HAP-1 (cell line): ENCODE measurements around the gene MUC4.

Source experiments
- DNase-seq, 2 experiments: peaks; one replicate each; pipeline ENCODE4 v3.0.0-alpha.2; 2016 to 2020; ENCODE audit warnings: low spot score in 2 of 2
- H3K27me3 ChIP-seq: fragments of 250-450 bp; sonication (Bioruptor Pico); 2 replicates; pipeline ENCODE4 v1.5.1; 2020; ENCODE audit warnings: low read depth, mild to moderate bottlenecking, moderate library complexity
- H3K36me3 ChIP-seq: fragments of 250-450 bp; sonication (Bioruptor Pico); replicated peaks from 2 replicates; pipeline ENCODE4 v1.5.1; 2020; ENCODE audit warnings: mild to moderate bottlenecking
- H3K4me1 ChIP-seq: fragments of 250-450 bp; sonication (Bioruptor Pico); 2 replicates; pipeline ENCODE4 v1.5.1; 2020; ENCODE audit warnings: mild to moderate bottlenecking
- H3K4me3 ChIP-seq: fragments of 250-450 bp; sonication (Bioruptor Pico); 2 replicates; pipeline ENCODE4 v1.5.1; 2020; ENCODE audit warnings: mild to moderate bottlenecking, moderate library complexity
- H3K9me3 ChIP-seq: fragments of 250-450 bp; sonication (Bioruptor Pico); 2 replicates; pipeline ENCODE4 v1.5.1; 2020; ENCODE audit warnings: mild to moderate bottlenecking, moderate library complexity
- in situ Hi-C: fragments of 300-500 bp; cut with MboI; formaldehyde crosslinking; loops from 3 replicates; pipeline ENCODE4 v1.14.3; 2020; ENCODE audit warnings: low sequenced_read_pairs, inconsistent platforms, mixed read lengths

The MUC4 gene

GRCh38 chr3:195811756-195812155, at the start of gene MUC4:
MUC4 (minus strand) TSS chr3:195811929; CDS start chr3:195811817, 112 bp downstream.
- in situ Hi-C loops, result no loop called here
- Histone ChIP-seq H3K4me3 (peak within 1 kb of the TSS; percentile 16), H3K4me1 (peaks cover 6% of the 10 kb centered on the region)

GRCh38 chr3:195860456-195860855, 48.7 kb upstream of the MUC4 start:
- in situ Hi-C loops, result no loop called here
- no peak overlapping the region for H3K4me3 ChIP-seq
- DNase-seq, result no peak
- H3K4me1 ChIP-seq, result no peaks in the 10 kb centered on the region
- H3K27me3 ChIP-seq, result no peaks in the 10 kb centered on the region
- H3K36me3 ChIP-seq, result peaks cover 3% of the 10 kb centered on the region; the same call in 1 of the 2 replicates
- H3K9me3 ChIP-seq, result no peaks in the 10 kb centered on the region

More at GRCh38 chr3:195811756-195812155, at the start of gene MUC4:
- Histone ChIP-seq H3K27me3 (no peaks in the 10 kb centered on the region), H3K9me3 (no peaks in the 10 kb centered on the region), H3K36me3 (no peaks in the 10 kb centered on the region)
- DNase-seq, result peak; percentile 30 to 80

GRCh38 chr3:195859846-195860411, 48.2 kb upstream of the MUC4 start:
- in situ Hi-C loops, result no loop called here
- H3K4me1 ChIP-seq, result no peaks in the 10 kb centered on the region
- H3K27me3 ChIP-seq, result no peaks in the 10 kb centered on the region
- H3K36me3 ChIP-seq, result peaks cover 3% of the 10 kb centered on the region; the same call in 1 of the 2 replicates
- DNase-seq, result no peak
- no peak overlapping the region for H3K4me3 ChIP-seq
- no peaks in the 10 kb centered on the region for H3K9me3 ChIP-seq

- in situ Hi-C loops, result no loop called here
- H3K4me3 ChIP-seq, result no peak overlapping the region
- no peaks in the 10 kb centered on the region for H3K9me3 ChIP-seq
- H3K27me3 ChIP-seq, result no peaks in the 10 kb centered on the region
- peak; percentile 49 to 85 for DNase-seq
- no peaks in the 10 kb centered on the region for H3K4me1 ChIP-seq
- peaks cover 3% of the 10 kb centered on the region; the same call in 1 of the 2 replicates for H3K36me3 ChIP-seq
Observed at GRCh38 chr3:195859061-195859845, 47.5 kb upstream of the MUC4 start.

- no peak for DNase-seq
- Histone ChIP-seq H3K4me1 (no peaks in the 10 kb centered on the region), H3K27me3 (no peaks in the 10 kb centered on the region), H3K9me3 (no peaks in the 10 kb centered on the region), H3K36me3 (no peaks in the 10 kb centered on the region), H3K4me3 (no peak overlapping the region)
- in situ Hi-C loops, result no loop called here
Observed at GRCh38 chr3:195856410-195857084, 44.8 kb upstream of the MUC4 start.

GRCh38 chr3:195855471-195856409, 44.0 kb upstream of the MUC4 start:
- in situ Hi-C loops, result no loop called here
- Histone ChIP-seq H3K27me3 (no peaks in the 10 kb centered on the region), H3K9me3 (no peaks in the 10 kb centered on the region), H3K4me1 (no peaks in the 10 kb centered on the region), H3K36me3 (no peaks in the 10 kb centered on the region), H3K4me3 (no peak overlapping the region)
- DNase-seq, result no peak

GRCh38 chr3:195854628-195855294, 43.0 kb upstream of the MUC4 start:
- in situ Hi-C loops, result no loop called here
- no peak overlapping the region for H3K4me3 ChIP-seq
- no peaks in the 10 kb centered on the region for H3K9me3 ChIP-seq
- no peaks in the 10 kb centered on the region for H3K27me3 ChIP-seq
- no peaks in the 10 kb centered on the region for H3K4me1 ChIP-seq
- no peaks in the 10 kb centered on the region for H3K36me3 ChIP-seq
- no peak for DNase-seq

- no peaks in the 10 kb centered on the region for H3K27me3 ChIP-seq
- no peaks in the 10 kb centered on the region for H3K4me1 ChIP-seq
- H3K9me3 ChIP-seq, result no peaks in the 10 kb centered on the region
- no peak for DNase-seq
- no peaks in the 10 kb centered on the region for H3K36me3 ChIP-seq
- in situ Hi-C loops, result no loop called here
- H3K4me3 ChIP-seq, result no peak overlapping the region
Observed at GRCh38 chr3:195853996-195854395, 42.3 kb upstream of the MUC4 start.

- no peak for DNase-seq
- Histone ChIP-seq H3K36me3 (no peaks in the 10 kb centered on the region), H3K4me3 (no peak overlapping the region), H3K27me3 (no peaks in the 10 kb centered on the region), H3K9me3 (no peaks in the 10 kb centered on the region), H3K4me1 (no peaks in the 10 kb centered on the region)
- in situ Hi-C loops, result no loop called here
Observed at GRCh38 chr3:195853036-195853435, 41.3 kb upstream of the MUC4 start.

- Histone ChIP-seq H3K9me3 (no peaks in the 10 kb centered on the region), H3K4me1 (no peaks in the 10 kb centered on the region), H3K27me3 (no peaks in the 10 kb centered on the region), H3K36me3 (no peaks in the 10 kb centered on the region), H3K4me3 (no peak overlapping the region)
- in situ Hi-C loops, result no loop called here
- DNase-seq, result peak; percentile 84 to 94
Observed at GRCh38 chr3:195850857-195851543, 39.3 kb upstream of the MUC4 start.

GRCh38 chr3:195849322-195850074, 37.8 kb upstream of the MUC4 start:
- no peaks in the 10 kb centered on the region for H3K27me3 ChIP-seq
- H3K4me1 ChIP-seq, result no peaks in the 10 kb centered on the region
- no peak overlapping the region for H3K4me3 ChIP-seq
- in situ Hi-C loops, result loop anchor here (10.0 kb wide), 1 partner anchor 105 kb away; no protein-coding TSS in a partner anchor
- H3K9me3 ChIP-seq, result no peaks in the 10 kb centered on the region
- no peaks in the 10 kb centered on the region for H3K36me3 ChIP-seq
- DNase-seq, result no peak
